ENCODE measurements around the gene PCDH17. TPM values are rescaled to one million over a fixed set of nuclear protein-coding genes. Genes with fewer than 3 reads are reported as not detected.
A peak's percentile ranks its signal among the peaks of the same experiment; 100 is the strongest.

PCDH17 gene
- total RNA-seq, 1 donor from 2014 or later: 17.5 TPM

GRCh38 chr13:57624565-57625435, 6.7 kb upstream of the PCDH17 start:
- Mint-ChIP-seq H3K4me1 (ENCODE audit: low read depth) (peaks cover 12% of the 10 kb centered on the region), H3K9me3 (ENCODE audit: low read depth) (no peaks in the 10 kb centered on the region), H3K36me3 (ENCODE audit: insufficient read depth) (no peaks in the 10 kb centered on the region), H3K27me3 (peaks cover 7% of the 10 kb centered on the region), H3K4me3 (ENCODE audit: low read depth) (no peak overlapping the region), H3K27ac (no peak overlapping the region)
- peak; percentile 37 for DNase-seq (ENCODE audit: low spot score, unreplicated experiment)
- TF ChIP-seq CTCF (IDR thresholded peaks at IDR 0.05; ENCODE audit: unreplicated experiment): peak; percentile 94

- Mint-ChIP-seq H3K36me3 (ENCODE audit: insufficient read depth) (peaks cover 1% of the 10 kb centered on the region), H3K9me3 (ENCODE audit: low read depth) (no peaks in the 10 kb centered on the region), H3K27me3 (peaks cover 10% of the 10 kb centered on the region), H3K4me3 (ENCODE audit: low read depth) (no peak overlapping the region), H3K27ac (no peak overlapping the region), H3K4me1 (ENCODE audit: low read depth) (peaks cover 19% of the 10 kb centered on the region)
- DNase-seq (ENCODE audit: low spot score, unreplicated experiment): no peak
- peak; percentile 82 for TF ChIP-seq CTCF (IDR thresholded peaks at IDR 0.05; ENCODE audit: unreplicated experiment)
Measured at GRCh38 chr13:57627663-57628062, 3.9 kb upstream of the PCDH17 start.

GRCh38 chr13:57629391-57629804, 2.1 kb upstream of the PCDH17 start:
- H3K27ac Mint-ChIP-seq: peak overlapping the region; percentile 63
- peak; percentile 25 for TF ChIP-seq CTCF (IDR thresholded peaks at IDR 0.05; ENCODE audit: unreplicated experiment)
- peaks cover 25% of the 10 kb centered on the region for H3K27me3 Mint-ChIP-seq
- DNase-seq (ENCODE audit: low spot score, unreplicated experiment): no peak
- H3K9me3 Mint-ChIP-seq (ENCODE audit: low read depth): no peaks in the 10 kb centered on the region
- H3K4me3 Mint-ChIP-seq (ENCODE audit: low read depth): peak overlapping the region; percentile 85
- peaks cover 17% of the 10 kb centered on the region for H3K4me1 Mint-ChIP-seq (ENCODE audit: low read depth)
- peaks cover 4% of the 10 kb centered on the region for H3K36me3 Mint-ChIP-seq (ENCODE audit: insufficient read depth)

GRCh38 chr13:57629821-57630235, 1.7 kb upstream of the PCDH17 start:
- Mint-ChIP-seq H3K4me1 (ENCODE audit: low read depth) (peaks cover 19% of the 10 kb centered on the region), H3K9me3 (ENCODE audit: low read depth) (no peaks in the 10 kb centered on the region), H3K4me3 (ENCODE audit: low read depth) (peak overlapping the region; percentile 85), H3K27ac (peak overlapping the region; percentile 63), H3K36me3 (ENCODE audit: insufficient read depth) (peaks cover 6% of the 10 kb centered on the region), H3K27me3 (peaks cover 29% of the 10 kb centered on the region)
- DNase-seq (ENCODE audit: low spot score, unreplicated experiment): peak; percentile 96
- TF ChIP-seq CTCF (IDR thresholded peaks at IDR 0.05; ENCODE audit: unreplicated experiment): no peak

GRCh38 chr13:57630661-57631595, 616 bp upstream of the PCDH17 start:
- Mint-ChIP-seq H3K36me3 (ENCODE audit: insufficient read depth) (peaks cover 6% of the 10 kb centered on the region), H3K27ac (peak overlapping the region; percentile 91), H3K9me3 (ENCODE audit: low read depth) (no peaks in the 10 kb centered on the region), H3K27me3 (peaks cover 29% of the 10 kb centered on the region), H3K4me1 (ENCODE audit: low read depth) (peaks cover 20% of the 10 kb centered on the region), H3K4me3 (ENCODE audit: low read depth) (peak overlapping the region; percentile 85)
- no peak for TF ChIP-seq CTCF (IDR thresholded peaks at IDR 0.05; ENCODE audit: unreplicated experiment)
- no peak for DNase-seq (ENCODE audit: low spot score, unreplicated experiment)
